HG02623 (cell line): ENCODE data around the gene STRN3.
"Not testable (repeated sequence)": the region's sequence is repeated elsewhere in the genome, so short reads cannot be mapped to it uniquely, and the experiment has no call there.

ENCODE experiments used
- ATAC-seq: cut with Tn5 transposase; IDR thresholded peaks from one replicate; pipeline ENCODE4 v1.9.1; 2021; ENCODE audit warnings: moderate library complexity; ENCODE audit not compliant: unreplicated experiment

The STRN3 gene

GRCh38 chr14:31037709-31038221 lies 11.6 kb upstream of the STRN3 start:
- no peak for ATAC-seq

- no peak for ATAC-seq
Observed at GRCh38 chr14:31036552-31036951, 10.4 kb upstream of the STRN3 start.

GRCh38 chr14:31030469-31030868 lies 4.3 kb upstream of the STRN3 start:
- ATAC-seq = no peak

GRCh38 chr14:31029016-31029970 lies 3.1 kb upstream of the STRN3 start:
- ATAC-seq = no peak

- ATAC-seq = no peak
Observed at GRCh38 chr14:31027847-31028246, 1.7 kb upstream of the STRN3 start.

GRCh38 chr14:31026450-31027235 lies 464 bp upstream of the STRN3 start:
- peak; percentile 92 for ATAC-seq

- ATAC-seq = no peak
Observed at GRCh38 chr14:31025367-31026076, 657 bp downstream of the STRN3 start, which contains the start of gene AP4S1. AP4S1 (plus strand) TSS chr14:31025649; CDS start chr14:31066197, 40,548 bp downstream.

GRCh38 chr14:31024577-31025366 lies 1.4 kb downstream of the STRN3 start:
- ATAC-seq = no peak

- ATAC-seq = no peak
Observed at GRCh38 chr14:31024010-31024480, 2.1 kb downstream of the STRN3 start.

GRCh38 chr14:31022386-31022785 lies 3.8 kb downstream of the STRN3 start:
- ATAC-seq = no peak

GRCh38 chr14:31021576-31021949 lies 4.6 kb downstream of the STRN3 start:
- ATAC-seq = no peak

GRCh38 chr14:31020834-31021575 lies 5.2 kb downstream of the STRN3 start:
- no peak for ATAC-seq

- no peak for ATAC-seq
Observed at GRCh38 chr14:31018057-31018645, 8.0 kb downstream of the STRN3 start.

GRCh38 chr14:31013841-31014240 lies 12.3 kb downstream of the STRN3 start:
- ATAC-seq = no peak

- ATAC-seq = no peak
Observed at GRCh38 chr14:31010935-31011334, 15.2 kb downstream of the STRN3 start.

- ATAC-seq = no peak
Observed at GRCh38 chr14:31009836-31010574, 16.2 kb downstream of the STRN3 start.

- no peak for ATAC-seq
Observed at GRCh38 chr14:31006703-31007102, 19.5 kb downstream of the STRN3 start.

- not testable (repeated sequence) for ATAC-seq
Observed at GRCh38 chr14:31004007-31004406, 22.2 kb downstream of the STRN3 start.
